Ovary (tissue), 9 donors: ENCODE data around the gene CHGA. TPM values are rescaled to one million over a fixed set of nuclear protein-coding genes. Genes with fewer than 3 reads are reported as not detected.

Experiments
- DNase-seq, 5 donors: peaks; one replicate each; pipeline ENCODE4 v3.0.0-alpha.2; 2019 to 2020
- H3K27ac ChIP-seq, 2 donors: fragments of 200-600 bp; one replicate each; pipeline versions ENCODE4 v1.5.1 to v1.8.0; 2019 to 2022
- H3K27me3 ChIP-seq: fragments of 200-600 bp; one replicate; pipeline ENCODE4 v1.8.0; 2022
- H3K36me3 ChIP-seq: fragments of 200-600 bp; sonication (generic); one replicate; pipeline ENCODE4 v1.5.1; 2019
- H3K4me1 ChIP-seq: one replicate; pipeline ENCODE4 v1.8.1; 2013; ENCODE audit warnings: mild to moderate bottlenecking, moderate library complexity; ENCODE audit not compliant: insufficient read depth
- H3K4me3 ChIP-seq: fragments of 200-600 bp; sonication (generic); one replicate; pipeline ENCODE4 v1.5.1; 2017
- H3K9me3 ChIP-seq, 2 donors: fragments of 200-600 bp in 1 of 2; sonication (generic) in 1 of 2; one replicate each; pipeline versions ENCODE4 v1.5.1 to v1.8.1; 2013 to 2019; ENCODE audit warnings: mild to moderate bottlenecking in 1 of 2, moderate library complexity in 1 of 2
- EP300 ChIP-seq: sonication (generic); formaldehyde crosslinking; IDR thresholded peaks from one replicate; pipeline ENCODE4 v1.6.1; 2017; ENCODE audit warnings: antibody characterized with exemption
- POLR2A ChIP-seq: fragments of 450-650 bp; IDR thresholded peaks from one replicate; pipeline ENCODE4 v1.6.1; 2017; ENCODE audit warnings: antibody characterized with exemption, mild to moderate bottlenecking, moderate library complexity
- WGBS, 3 donors: extraction: QIAGEN DNeasy Blood & Tissue Kit in 1 of 3; methylation state at CpG; one replicate each; pipeline versions ENCODE4 v1.1.5 to v1.1.7; 2013 to 2017; 5-methylcytosine and 5-hydroxymethylcytosine counted together
- intact Hi-C, 4 donors: fragments of 100-400 bp; cut with DNase I; formaldehyde crosslinking; loops; one replicate each; pipeline versions ENCODE4 v1.11.0 to v1.15.1; 2022 to 2023
- polyA plus RNA-seq, 2 donors: library from polyadenylated mRNA; stranded (reverse); fragments of 200-250 nt in 1 of 2; fragments of 350-450 nt in 1 of 2; fragmentation: Illumina TruSeq in 1 of 2; extraction: RNeasy Lipid Tissue Mini Kit (QIAGEN cat#74804) in 1 of 2; gene quantifications; one replicate each; pipeline ENCODE4 v1.2.3, GENCODE V29; 2013 to 2014
- total RNA-seq, 7 donors: library from RNA; depleted of rRNA in 2 of 7; stranded (reverse); fragments of >200 nt in 2 of 7; fragmentation: NEBNext Ultra II Directional in 3 of 7; extraction: Animal tissue kit (Norgen Biotek cat#: 25700) in 3 of 7; gene quantifications; one replicate each; pipeline versions ENCODE4 v1.1.0 to v1.2.4, GENCODE V29; 2016 to 2023
- TF ChIP-seq, protein P1 (sequence below), 3 donors: fragments of 450-650 bp in 2 of 3; fragments of 200-600 bp in 1 of 3; IDR thresholded peaks; one replicate each; pipeline versions ENCODE4 v1.5.1 to v1.8.0; 2016 to 2022; ENCODE audit warnings: antibody characterized with exemption in 3 of 3, mild to moderate bottlenecking in 1 of 3
- donor health status: DM: no; HTN: no; CAD: no; lungs with moderate emphysema.
- donor health status: DM: no; HTN: no; CAD: no.
- donor health status: Bipolar disorder and iron deficiency.
- donor health status: DM: yes; HTN: yes; CAD: no.
- donor health status: DM: no; HTN: no; CAD: no.
- donor health status: DM: yes; HTN: yes; CAD: no.

The CHGA gene
- total and polyA plus RNA-seq, 9 donors = 0.13 to 1.6 (median 0.60) TPM; not detected in 2

DNA sequence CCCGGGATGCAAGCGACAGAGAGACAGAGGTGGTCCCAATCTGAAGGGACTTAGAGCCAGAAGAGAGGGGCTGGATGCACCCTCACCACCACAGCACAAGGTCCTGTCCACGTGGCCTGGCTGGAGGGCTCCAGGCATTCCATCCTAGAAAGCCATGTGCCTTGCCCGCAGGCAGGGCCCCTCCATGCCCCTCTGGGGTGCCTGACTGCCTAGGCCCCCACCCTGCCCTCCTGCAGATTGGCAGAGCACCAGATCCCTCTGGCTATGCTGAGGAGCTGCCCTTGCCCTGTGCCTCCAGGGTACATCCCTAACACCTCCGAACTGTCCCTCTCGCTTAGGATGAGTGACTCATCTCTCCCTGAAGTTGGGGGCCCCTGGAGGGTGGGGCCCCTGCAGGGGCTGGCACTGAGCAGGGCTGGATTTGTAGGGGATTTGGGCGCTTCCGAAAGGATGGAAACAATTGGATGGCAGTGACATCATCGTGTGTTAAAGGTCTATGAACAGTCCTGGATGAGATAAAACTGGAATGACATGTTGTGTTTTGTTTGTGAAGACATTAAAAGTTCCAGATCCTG lies 50.9 kb downstream of the CHGA start:
- no peak overlapping the region for H3K4me3 ChIP-seq
- DNase-seq = no peak
- H3K9me3 ChIP-seq = no peaks in the 10 kb centered on the region
- WGBS, 3 donors = 73 to 92% (median 88%) methylated on average over 9 of the region's 9 CpGs
- no peaks in the 10 kb centered on the region for H3K27me3 ChIP-seq
- H3K27ac ChIP-seq = no peak overlapping the region
- TF ChIP-seq POLR2A = no peak
- TF ChIP-seq, protein P1, sequence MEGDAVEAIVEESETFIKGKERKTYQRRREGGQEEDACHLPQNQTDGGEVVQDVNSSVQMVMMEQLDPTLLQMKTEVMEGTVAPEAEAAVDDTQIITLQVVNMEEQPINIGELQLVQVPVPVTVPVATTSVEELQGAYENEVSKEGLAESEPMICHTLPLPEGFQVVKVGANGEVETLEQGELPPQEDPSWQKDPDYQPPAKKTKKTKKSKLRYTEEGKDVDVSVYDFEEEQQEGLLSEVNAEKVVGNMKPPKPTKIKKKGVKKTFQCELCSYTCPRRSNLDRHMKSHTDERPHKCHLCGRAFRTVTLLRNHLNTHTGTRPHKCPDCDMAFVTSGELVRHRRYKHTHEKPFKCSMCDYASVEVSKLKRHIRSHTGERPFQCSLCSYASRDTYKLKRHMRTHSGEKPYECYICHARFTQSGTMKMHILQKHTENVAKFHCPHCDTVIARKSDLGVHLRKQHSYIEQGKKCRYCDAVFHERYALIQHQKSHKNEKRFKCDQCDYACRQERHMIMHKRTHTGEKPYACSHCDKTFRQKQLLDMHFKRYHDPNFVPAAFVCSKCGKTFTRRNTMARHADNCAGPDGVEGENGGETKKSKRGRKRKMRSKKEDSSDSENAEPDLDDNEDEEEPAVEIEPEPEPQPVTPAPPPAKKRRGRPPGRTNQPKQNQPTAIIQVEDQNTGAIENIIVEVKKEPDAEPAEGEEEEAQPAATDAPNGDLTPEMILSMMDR (IDR thresholded peaks at IDR 0.05) = no peak
- no peak for TF ChIP-seq EP300
- no peaks in the 10 kb centered on the region for H3K4me1 ChIP-seq
- intact Hi-C loops = loop anchor here in 1 of 4 donors (5.0 kb wide), 1 partner anchor 143 kb away; the partner anchor contains the start of gene ITPK1
- no peaks in the 10 kb centered on the region for H3K36me3 ChIP-seq

- H3K27me3 ChIP-seq = no peaks in the 10 kb centered on the region
- H3K27ac ChIP-seq = no peak overlapping the region
- intact Hi-C loops = loop anchor here in 1 of 4 donors (5.0 kb wide), 1 partner anchor 143 kb away; the partner anchor contains the start of gene ITPK1
- peak in 1 of 5 donors; percentile 34 for DNase-seq
- H3K9me3 ChIP-seq = no peaks in the 10 kb centered on the region
- H3K4me1 ChIP-seq = no peaks in the 10 kb centered on the region
- 95 to 96% (median 96%) methylated on average over 15 to 17 of the region's 17 CpGs for WGBS, 3 donors
- no peak overlapping the region for H3K4me3 ChIP-seq
- H3K36me3 ChIP-seq = no peaks in the 10 kb centered on the region
- TF ChIP-seq EP300 = no peak
- TF ChIP-seq, protein P1 (IDR thresholded peaks at IDR 0.05) = no peak
- TF ChIP-seq POLR2A = no peak
Observed at GRCh38 chr14:92974541-92975345, 51.8 kb downstream of the CHGA start.

DNA sequence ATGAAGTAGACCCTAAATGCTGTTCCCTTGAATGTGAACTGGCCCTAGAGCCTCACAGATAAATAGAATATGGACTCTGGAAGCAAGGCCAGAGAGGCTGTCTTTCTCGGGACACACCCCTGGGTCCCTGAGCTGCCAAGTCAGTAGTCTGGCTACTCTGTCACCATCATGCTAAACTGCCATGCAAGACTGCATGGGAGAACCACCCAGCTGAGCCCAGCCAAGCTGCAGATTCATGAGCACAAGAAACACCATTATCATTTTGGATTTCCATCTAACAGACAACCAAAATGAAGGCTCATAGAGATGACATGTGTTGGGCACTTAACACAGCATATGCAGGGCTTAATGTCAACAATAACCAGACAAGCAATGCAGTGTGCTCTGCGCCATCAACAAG lies 53.3 kb downstream of the CHGA start:
- DNase-seq = no peak
- Histone ChIP-seq H3K27me3 (no peaks in the 10 kb centered on the region), H3K4me1 (no peaks in the 10 kb centered on the region), H3K36me3 (no peaks in the 10 kb centered on the region), H3K27ac (no peak overlapping the region), H3K4me3 (no peak overlapping the region), H3K9me3 (no peaks in the 10 kb centered on the region)
- TF ChIP-seq, protein P1 (IDR thresholded peaks at IDR 0.05) = no peak
- TF ChIP-seq POLR2A (no peak), EP300 (no peak)
- WGBS, 3 donors = 96 to 100% (median 98%) methylated on average over 2 of the region's 2 CpGs
- intact Hi-C loops = no loop called here

GRCh38 chr14:92978229-92979021 lies 55.5 kb downstream of the CHGA start:
- no peak overlapping the region for H3K4me3 ChIP-seq
- peak in 1 of 5 donors; percentile 1 for DNase-seq
- no peaks in the 10 kb centered on the region for H3K9me3 ChIP-seq
- TF ChIP-seq POLR2A (no peak), EP300 (no peak)
- TF ChIP-seq, protein P1 (IDR thresholded peaks at IDR 0.05) = no peak
- H3K36me3 ChIP-seq = no peaks in the 10 kb centered on the region
- no peaks in the 10 kb centered on the region for H3K27me3 ChIP-seq
- 89 to 91% (median 90%) methylated on average over 4 of the region's 4 CpGs for WGBS, 3 donors
- no peak overlapping the region for H3K27ac ChIP-seq
- intact Hi-C loops = no loop called here
- no peaks in the 10 kb centered on the region for H3K4me1 ChIP-seq
